HepG2 (cell line): ENCODE measurements around the gene CDC42SE1. TPM values are rescaled to one million over a fixed set of nuclear protein-coding genes. Genes with fewer than 3 reads are reported as not detected.

Experiments used
- ARID3A ChIP-seq: IDR thresholded peaks from 2 replicates; pipeline ENCODE4 v1.6.1; 2012; ENCODE audit warnings: low read depth, low read length, improper control_type of control experiment
- FOXK1 ChIP-seq: sonication (generic); formaldehyde crosslinking; IDR thresholded peaks from 2 replicates; pipeline ENCODE4 v1.4.0; 2020; ENCODE audit warnings: low read depth, missing genetic modification reagents, borderline replicate concordance
- FOXO1 ChIP-seq: sonication (generic); formaldehyde crosslinking; IDR thresholded peaks from 2 replicates; pipeline ENCODE4 v1.4.0; 2020; ENCODE audit warnings: missing genetic modification reagents
- GABPA ChIP-seq, 2 experiments: IDR thresholded peaks; 2 replicates each; pipeline ENCODE4 v1.6.1; 2011 to 2016; ENCODE audit warnings: low read depth in 2 of 2, low read length in 1 of 2, missing biosample characterization in 1 of 2, missing genetic modification characterization in 1 of 2
- KMT2A ChIP-seq: sonication (generic); formaldehyde crosslinking; IDR thresholded peaks from 2 replicates; pipeline ENCODE4 v1.4.0; 2020; ENCODE audit warnings: missing genetic modification reagents
- MAFK ChIP-seq, 2 experiments: IDR thresholded peaks in 1 of 2; conservative IDR thresholded peaks in 1 of 2; 2 replicates each; pipeline ENCODE4 v1.6.1; 2011; ENCODE audit warnings: improper control_type of control experiment in 2 of 2, low read length in 2 of 2
- MEF2D ChIP-seq: sonication (generic); formaldehyde crosslinking; IDR thresholded peaks from 2 replicates; pipeline ENCODE4 v1.5.1; 2020; ENCODE audit warnings: mild to moderate bottlenecking, missing genetic modification reagents
- NKX3-1 ChIP-seq: sonication (generic); formaldehyde crosslinking; IDR thresholded peaks from 2 replicates; pipeline ENCODE4 v1.5.0; 2020; ENCODE audit warnings: missing genetic modification reagents
- NRL ChIP-seq: sonication (generic); formaldehyde crosslinking; IDR thresholded peaks from 2 replicates; pipeline ENCODE4 v1.5.0; 2020; ENCODE audit warnings: missing genetic modification reagents, mild to moderate bottlenecking, moderate library complexity, borderline replicate concordance
- POLR2G ChIP-seq: fragments of 200-400 bp; formaldehyde crosslinking; IDR thresholded peaks from 2 replicates; pipeline ENCODE4 v1.6.1; 2018; ENCODE audit warnings: mild to moderate bottlenecking, low read depth, low read length, moderate library complexity
- PRPF4 ChIP-seq: fragments of 200-400 bp; formaldehyde crosslinking; IDR thresholded peaks from 2 replicates; pipeline ENCODE4 v1.6.1; 2016; ENCODE audit warnings: low read length, low read depth; ENCODE audit not compliant: poor library complexity, severe bottlenecking
- SCMH1 ChIP-seq: sonication (generic); formaldehyde crosslinking; IDR thresholded peaks from 2 replicates; pipeline ENCODE4 v1.9.0; 2021; ENCODE audit warnings: missing genetic modification reagents, mild to moderate bottlenecking, borderline replicate concordance
- STAG1 ChIP-seq: sonication (generic); formaldehyde crosslinking; IDR thresholded peaks from 2 replicates; pipeline ENCODE4 v1.4.0; 2020; ENCODE audit warnings: missing genetic modification reagents
- TCF7L2 ChIP-seq: IDR thresholded peaks from 2 replicates; pipeline ENCODE4 v1.6.1; 2011; ENCODE audit warnings: mild to moderate bottlenecking, low read depth, low read length, moderate library complexity
- ZBTB3 ChIP-seq: sonication (generic); formaldehyde crosslinking; IDR thresholded peaks from 2 replicates; pipeline ENCODE4 v1.4.0; 2020; ENCODE audit warnings: low read depth, mild to moderate bottlenecking, moderate library complexity, missing genetic modification reagents, borderline replicate concordance
- ZBTB34 ChIP-seq: sonication (generic); formaldehyde crosslinking; IDR thresholded peaks from 2 replicates; pipeline ENCODE4 v1.8.0; 2022; ENCODE audit warnings: mild to moderate bottlenecking, missing genetic modification reagents
- ZFP91 ChIP-seq: sonication (generic); formaldehyde crosslinking; IDR thresholded peaks from 2 replicates; pipeline ENCODE4 v1.9.0; 2022; ENCODE audit warnings: missing genetic modification reagents, mild to moderate bottlenecking, borderline replicate concordance
- ZNF263 ChIP-seq: sonication (generic); formaldehyde crosslinking; IDR thresholded peaks from 2 replicates; pipeline ENCODE4 v1.4.0; 2020; ENCODE audit warnings: missing genetic modification reagents
- ZNF563 ChIP-seq: sonication (generic); formaldehyde crosslinking; IDR thresholded peaks from 2 replicates; pipeline ENCODE4 v1.8.0; 2022; ENCODE audit warnings: mild to moderate bottlenecking, moderate library complexity, missing genetic modification reagents
- ZNF572 ChIP-seq: sonication (generic); formaldehyde crosslinking; IDR thresholded peaks from 2 replicates; pipeline ENCODE4 v1.5.1; 2020; ENCODE audit warnings: mild to moderate bottlenecking, missing genetic modification reagents
- ZSCAN9 ChIP-seq: IDR thresholded peaks from 2 replicates; pipeline ENCODE4 v1.6.1; 2016; ENCODE audit warnings: borderline replicate concordance
- polyA plus RNA-seq, 8 experiments: library from polyadenylated mRNA; depleted of rRNA in 3 of 8; stranded (reverse) in 7 of 8; unstranded in 1 of 8; fragments of >200 nt; fragmentation: Illumina TruSeq in 4 of 8; extraction: Trizol in 4 of 8; gene quantifications; 2 replicates each; pipeline versions ENCODE4 v1.2.1 to v1.2.3, GENCODE V29; 2011 to 2016; ENCODE audit warnings: low read depth in 4 of 8, missing spikeins in 1 of 8, mixed read lengths in 1 of 8; ENCODE audit not compliant: insufficient read depth in 1 of 8
- total RNA-seq, 5 experiments: library from RNA; depleted of rRNA; stranded (reverse); fragments of >200 nt; fragmentation: Illumina TruSeq; extraction: Trizol; gene quantifications; 2 replicates each; pipeline ENCODE4 v1.2.3, GENCODE V29; 2016; ENCODE audit warnings: low read depth in 1 of 5

The CDC42SE1 gene
- total and polyA plus RNA-seq, 2 of the 13 experiments (the other 11 are each of a cell fraction or from before 2014, with no cell fraction given), result 17.6 to 17.9 TPM

- TF ChIP-seq ZFP91 (CRISPR knock-in tag) (peak; percentile 72; the same call in 1 of the 2 replicates), NKX3-1 (CRISPR knock-in tag) (no peak), FOXK1 (CRISPR knock-in tag) (peak; percentile 62; the same call in 1 of the 2 replicates), FOXO1 (CRISPR knock-in tag) (peak; percentile 66), TCF7L2 (no peak), ZBTB3 (CRISPR knock-in tag) (no peak; the same call in 1 of the 2 replicates), NRL (CRISPR knock-in tag) (no peak), STAG1 (peak; percentile 34), KMT2A (CRISPR knock-in tag) (peak; percentile 51), SCMH1 (CRISPR knock-in tag) (no peak), ZSCAN9 (CRISPR knock-in tag) (peak; percentile 84; the same call in 1 of the 2 replicates), ZBTB34 (CRISPR knock-in tag) (no peak), PRPF4 (no peak), MAFK (conservative IDR thresholded peaks at IDR 0.05 in 1 of 2, IDR thresholded peaks at IDR 0.05 in 1 of 2; ENCODE audit: low read length in 2 of 2) (no peak), GABPA (IDR thresholded peaks at IDR 0.05; ENCODE audit: low read depth, low read length) (peak; percentile 51), GABPA (CRISPR knock-in tag; IDR thresholded peaks at IDR 0.05; ENCODE audit: low read depth) (peak; percentile 73), ZNF563 (CRISPR knock-in tag) (peak; percentile 70; the same call in 1 of the 2 replicates), ZNF263 (CRISPR knock-in tag) (no peak), MEF2D (CRISPR knock-in tag) (peak; percentile 77), ARID3A (no peak), ZNF572 (CRISPR knock-in tag) (no peak; the same call in 1 of the 2 replicates), POLR2G (peak; percentile 82)
Observed at GRCh38 chr1:151059109-151060006, at the start of gene CDC42SE1 (continued).
